ENCODE measurements around the gene REC8. TPM values are rescaled to one million over a fixed set of nuclear protein-coding genes. Genes with fewer than 3 reads are reported as not detected.

REC8 gene
- total RNA-seq, 1 donor, result 3.3 TPM

DNA sequence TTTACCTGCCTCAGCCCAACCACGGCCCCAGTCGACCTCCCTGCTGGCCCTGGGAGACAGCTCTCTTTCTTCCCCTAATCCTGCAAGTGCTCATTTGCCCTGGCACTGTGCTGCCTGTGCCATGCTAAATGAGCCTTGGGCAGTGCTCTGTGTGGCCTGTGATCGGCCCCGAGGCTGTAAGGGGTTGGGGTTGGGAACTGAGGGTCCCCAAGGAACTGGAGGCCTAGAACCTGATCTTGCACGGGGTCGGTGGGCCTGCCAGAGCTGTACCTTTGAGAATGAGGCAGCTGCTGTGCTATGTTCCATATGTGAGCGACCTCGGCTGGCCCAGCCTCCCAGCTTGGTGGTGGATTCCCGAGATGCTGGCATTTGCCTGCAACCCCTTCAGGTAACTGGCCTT lies 21.8 kb upstream of the REC8 start:
- peaks cover 20% of the 10 kb centered on the region for H3K4me1 ChIP-seq (ENCODE audit: insufficient read depth, low read length)
- no peaks in the 10 kb centered on the region for H3K27me3 ChIP-seq (ENCODE audit: insufficient read depth, low read length)
- peaks cover 11% of the 10 kb centered on the region for H4K20me1 ChIP-seq (ENCODE audit: insufficient read depth, low read length)
- no peak overlapping the region for H3K4me3 ChIP-seq (ENCODE audit: insufficient read depth, low read length)
- no peaks in the 10 kb centered on the region for H3K9me3 ChIP-seq (ENCODE audit: low read depth, low read length)
- DNase-seq (ENCODE audit: insufficient read length, low spot score, missing footprints), result peak; percentile 58
- H3K27ac ChIP-seq (ENCODE audit: low read depth, low read length), result no peak overlapping the region
- peaks cover 46% of the 10 kb centered on the region for H3K36me3 ChIP-seq (ENCODE audit: insufficient read depth, low read length)
- H2AFZ ChIP-seq (ENCODE audit: low read length), result no peak overlapping the region
- H3K4me2 ChIP-seq (ENCODE audit: insufficient read depth, low read length), result no peak overlapping the region
- H3K79me2 ChIP-seq (ENCODE audit: insufficient read depth, low read length), result peaks cover 40% of the 10 kb centered on the region
- TF ChIP-seq, protein P1, sequence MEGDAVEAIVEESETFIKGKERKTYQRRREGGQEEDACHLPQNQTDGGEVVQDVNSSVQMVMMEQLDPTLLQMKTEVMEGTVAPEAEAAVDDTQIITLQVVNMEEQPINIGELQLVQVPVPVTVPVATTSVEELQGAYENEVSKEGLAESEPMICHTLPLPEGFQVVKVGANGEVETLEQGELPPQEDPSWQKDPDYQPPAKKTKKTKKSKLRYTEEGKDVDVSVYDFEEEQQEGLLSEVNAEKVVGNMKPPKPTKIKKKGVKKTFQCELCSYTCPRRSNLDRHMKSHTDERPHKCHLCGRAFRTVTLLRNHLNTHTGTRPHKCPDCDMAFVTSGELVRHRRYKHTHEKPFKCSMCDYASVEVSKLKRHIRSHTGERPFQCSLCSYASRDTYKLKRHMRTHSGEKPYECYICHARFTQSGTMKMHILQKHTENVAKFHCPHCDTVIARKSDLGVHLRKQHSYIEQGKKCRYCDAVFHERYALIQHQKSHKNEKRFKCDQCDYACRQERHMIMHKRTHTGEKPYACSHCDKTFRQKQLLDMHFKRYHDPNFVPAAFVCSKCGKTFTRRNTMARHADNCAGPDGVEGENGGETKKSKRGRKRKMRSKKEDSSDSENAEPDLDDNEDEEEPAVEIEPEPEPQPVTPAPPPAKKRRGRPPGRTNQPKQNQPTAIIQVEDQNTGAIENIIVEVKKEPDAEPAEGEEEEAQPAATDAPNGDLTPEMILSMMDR (IDR thresholded peaks at IDR 0.05; ENCODE audit: extremely low read depth, low read depth, low read length), result no peak

DNA sequence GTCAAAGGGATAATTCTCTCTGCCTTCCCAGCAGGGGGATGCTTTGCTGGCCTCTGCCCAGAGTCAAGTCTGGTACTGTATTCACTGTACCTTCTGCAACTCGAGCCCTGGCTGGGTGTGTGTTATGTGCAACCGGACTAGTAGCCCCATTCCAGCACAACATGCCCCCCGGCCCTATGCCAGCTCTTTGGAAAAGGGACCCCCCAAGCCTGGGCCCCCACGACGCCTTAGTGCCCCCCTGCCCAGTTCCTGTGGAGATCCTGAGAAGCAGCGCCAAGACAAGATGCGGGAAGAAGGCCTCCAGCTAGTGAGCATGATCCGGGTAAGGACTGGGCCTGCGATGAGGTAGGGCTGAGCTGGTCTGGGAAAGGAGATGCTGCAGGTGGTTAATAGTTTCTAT lies 21.3 kb upstream of the REC8 start:
- no peak overlapping the region for H3K4me2 ChIP-seq (ENCODE audit: insufficient read depth, low read length)
- no peak overlapping the region for H2AFZ ChIP-seq (ENCODE audit: low read length)
- TF ChIP-seq, protein P1 (IDR thresholded peaks at IDR 0.05; ENCODE audit: extremely low read depth, low read depth, low read length), result no peak
- H3K4me1 ChIP-seq (ENCODE audit: insufficient read depth, low read length), result peaks cover 15% of the 10 kb centered on the region
- no peak overlapping the region for H3K27ac ChIP-seq (ENCODE audit: low read depth, low read length)
- H3K27me3 ChIP-seq (ENCODE audit: insufficient read depth, low read length), result no peaks in the 10 kb centered on the region
- H3K79me2 ChIP-seq (ENCODE audit: insufficient read depth, low read length), result peaks cover 35% of the 10 kb centered on the region
- no peak for DNase-seq (ENCODE audit: insufficient read length, low spot score, missing footprints)
- no peak overlapping the region for H3K4me3 ChIP-seq (ENCODE audit: insufficient read depth, low read length)
- peaks cover 11% of the 10 kb centered on the region for H4K20me1 ChIP-seq (ENCODE audit: insufficient read depth, low read length)
- H3K9me3 ChIP-seq (ENCODE audit: low read depth, low read length), result no peaks in the 10 kb centered on the region
- peaks cover 51% of the 10 kb centered on the region for H3K36me3 ChIP-seq (ENCODE audit: insufficient read depth, low read length)

DNA sequence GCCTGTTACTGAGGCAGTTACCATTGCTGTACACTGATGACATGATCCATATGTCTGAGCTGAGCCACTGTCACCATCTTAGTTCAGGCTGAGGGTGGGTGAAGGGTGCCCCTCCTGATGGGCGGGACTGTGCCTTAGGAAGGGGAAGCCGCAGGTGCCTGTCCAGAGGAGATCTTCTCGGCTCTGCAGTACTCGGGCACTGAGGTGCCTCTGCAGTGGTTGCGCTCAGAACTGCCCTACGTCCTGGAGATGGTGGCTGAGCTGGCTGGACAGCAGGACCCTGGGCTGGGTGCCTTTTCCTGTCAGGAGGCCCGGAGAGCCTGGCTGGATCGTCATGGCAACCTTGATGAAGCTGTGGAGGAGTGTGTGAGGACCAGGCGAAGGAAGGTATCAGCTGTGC lies 20.9 kb upstream of the REC8 start:
- H3K9me3 ChIP-seq (ENCODE audit: low read depth, low read length), result no peaks in the 10 kb centered on the region
- H3K4me2 ChIP-seq (ENCODE audit: insufficient read depth, low read length), result no peak overlapping the region
- H4K20me1 ChIP-seq (ENCODE audit: insufficient read depth, low read length), result peaks cover 11% of the 10 kb centered on the region
- TF ChIP-seq, protein P1 (IDR thresholded peaks at IDR 0.05; ENCODE audit: extremely low read depth, low read depth, low read length), result no peak
- peaks cover 33% of the 10 kb centered on the region for H3K79me2 ChIP-seq (ENCODE audit: insufficient read depth, low read length)
- H3K36me3 ChIP-seq (ENCODE audit: insufficient read depth, low read length), result peaks cover 55% of the 10 kb centered on the region
- H3K27me3 ChIP-seq (ENCODE audit: insufficient read depth, low read length), result no peaks in the 10 kb centered on the region
- H3K4me3 ChIP-seq (ENCODE audit: insufficient read depth, low read length), result no peak overlapping the region
- peak; percentile 32 for DNase-seq (ENCODE audit: insufficient read length, low spot score, missing footprints)
- peaks cover 11% of the 10 kb centered on the region for H3K4me1 ChIP-seq (ENCODE audit: insufficient read depth, low read length)
- H3K27ac ChIP-seq (ENCODE audit: low read depth, low read length), result no peak overlapping the region
- H2AFZ ChIP-seq (ENCODE audit: low read length), result no peak overlapping the region

DNA sequence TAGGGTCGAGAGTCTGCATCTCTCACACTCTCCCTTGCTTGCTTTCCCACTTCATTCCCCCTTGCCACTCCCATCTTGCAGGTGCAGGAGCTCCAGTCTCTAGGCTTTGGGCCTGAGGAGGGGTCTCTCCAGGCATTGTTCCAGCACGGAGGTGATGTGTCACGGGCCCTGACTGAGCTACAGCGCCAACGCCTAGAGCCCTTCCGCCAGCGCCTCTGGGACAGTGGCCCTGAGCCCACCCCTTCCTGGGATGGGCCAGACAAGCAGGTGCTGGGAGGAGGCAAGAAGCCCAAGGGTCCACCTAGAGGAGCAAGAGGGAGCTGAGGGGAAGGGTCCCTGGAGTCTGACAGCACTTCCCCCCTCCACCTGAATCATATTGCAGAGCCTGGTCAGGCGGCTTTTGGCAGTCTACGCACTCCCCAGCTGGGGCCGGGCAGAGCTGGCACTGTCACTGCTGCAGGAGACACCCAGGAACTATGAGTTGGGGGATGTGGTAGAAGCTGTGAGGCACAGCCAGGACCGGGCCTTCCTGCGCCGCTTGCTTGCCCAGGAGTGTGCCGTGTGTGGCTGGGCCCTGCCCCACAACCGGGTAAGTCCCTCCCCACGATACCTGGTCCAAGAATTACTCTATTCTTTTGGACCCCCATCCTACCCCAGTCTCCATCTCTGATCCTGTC lies 20.3 kb upstream of the REC8 start:
- no peak for DNase-seq (ENCODE audit: insufficient read length, low spot score, missing footprints)
- peaks cover 33% of the 10 kb centered on the region for H3K79me2 ChIP-seq (ENCODE audit: insufficient read depth, low read length)
- no peaks in the 10 kb centered on the region for H3K9me3 ChIP-seq (ENCODE audit: low read depth, low read length)
- no peak overlapping the region for H2AFZ ChIP-seq (ENCODE audit: low read length)
- H3K36me3 ChIP-seq (ENCODE audit: insufficient read depth, low read length), result peaks cover 59% of the 10 kb centered on the region
- H3K4me1 ChIP-seq (ENCODE audit: insufficient read depth, low read length), result peaks cover 9% of the 10 kb centered on the region
- no peak overlapping the region for H3K4me3 ChIP-seq (ENCODE audit: insufficient read depth, low read length)
- H4K20me1 ChIP-seq (ENCODE audit: insufficient read depth, low read length), result peaks cover 11% of the 10 kb centered on the region
- TF ChIP-seq, protein P1 (IDR thresholded peaks at IDR 0.05; ENCODE audit: extremely low read depth, low read depth, low read length), result no peak
- no peak overlapping the region for H3K27ac ChIP-seq (ENCODE audit: low read depth, low read length)
- H3K27me3 ChIP-seq (ENCODE audit: insufficient read depth, low read length), result no peaks in the 10 kb centered on the region
- no peak overlapping the region for H3K4me2 ChIP-seq (ENCODE audit: insufficient read depth, low read length)
